HCT116 (cell line): ENCODE measurements around the gene DNAJB13. TPM values are rescaled to one million over a fixed set of nuclear protein-coding genes. Genes with fewer than 3 reads are reported as not detected.

Experiments
- ATAC-seq: fragments of 200-7000 bp; cut with Tn5 transposase; 2 replicates; pipeline ENCODE4 v1.9.1; 2020; ENCODE audit warnings: mild to moderate bottlenecking, moderate library complexity
- BruUV-seq: library from RNA; stranded (reverse); fragments of 400-500 nt; replicated peaks from 2 replicates; lab custom pipeline; 2021; lab: Mats Ljungman, UMichigan
- CTCF ChIA-PET: fragments of 300-600 bp; sonication (Branson Sonifier 250); formaldehyde crosslinking; loops from one replicate; lab custom pipeline; 2021; ENCODE audit warnings: antibody characterized with exemption; lab: Charles Lee
- POLR2A ChIA-PET: fragments of 300-600, 350-600 bp; sonication (Branson Sonifier 250); formaldehyde crosslinking; loops from one replicate; lab custom pipeline; 2021; ENCODE audit warnings: antibody characterized with exemption; lab: Charles Lee
- RAD21 ChIA-PET, 2 experiments: fragments of 300-600 bp; sonication (Branson Sonifier 250); formaldehyde crosslinking; loops; one replicate each; lab custom pipeline; 2023; ENCODE audit warnings: low total read pairs in 2 of 2; ENCODE audit not compliant: uncharacterized antibody in 2 of 2, unreplicated experiment in 2 of 2, low non-redundant PET in 1 of 2; lab: Charles Lee
- DNase-seq: peaks from one replicate; pipeline ENCODE4 v3.0.0-alpha.2; 2010; ENCODE audit warnings: low read depth, low spot score
- H2AFZ ChIP-seq: fragments of 200-600 bp; shearing (Covaris generic), sonication (generic); 2 replicates; pipeline ENCODE4 v1.6.1; 2017; ENCODE audit warnings: low read depth, mixed run types, mixed read lengths, antibody characterized with exemption, low read length; ENCODE audit not compliant: poor library complexity, severe bottlenecking
- H3K27ac ChIP-seq: 2 replicates; pipeline ENCODE4 v1.5.1; 2012; ENCODE audit warnings: low read depth, low read length
- H3K27me3 ChIP-seq: fragments of 200-600 bp; sonication (generic); 2 replicates; pipeline ENCODE4 v1.6.1; 2016; ENCODE audit warnings: mixed run types, low read length, mixed read lengths; ENCODE audit not compliant: insufficient read depth
- H3K36me3 ChIP-seq, 2 experiments: fragments of 200-500 bp in 1 of 2; fragments of 200-600 bp in 1 of 2; sonication (Bioruptor generic) in 1 of 2; sonication (generic) in 1 of 2; 2 replicates each; pipeline versions ENCODE4 v1.5.1 to v1.6.1; 2014 to 2016; ENCODE audit warnings: low read length in 2 of 2, inconsistent platforms in 1 of 2, mixed read lengths in 1 of 2, mixed run types in 1 of 2; ENCODE audit not compliant: insufficient read depth in 2 of 2, control insufficient read depth in 1 of 2
- H3K4me1 ChIP-seq, 2 experiments: fragments of 200-600 bp in 1 of 2; sonication (generic) in 1 of 2; 2 replicates each; pipeline versions ENCODE4 v1.5.1 to v1.6.1; 2012 to 2017; ENCODE audit warnings: low read length in 2 of 2, inconsistent platforms in 1 of 2, mild to moderate bottlenecking in 1 of 2, mixed read lengths in 1 of 2, mixed run types in 1 of 2, moderate library complexity in 1 of 2; ENCODE audit not compliant: insufficient read depth in 2 of 2, control insufficient read depth in 1 of 2
- H3K4me2 ChIP-seq: fragments of 200-600 bp; sonication (generic); 2 replicates; pipeline ENCODE4 v1.6.1; 2017; ENCODE audit warnings: mixed run types, low read length, mixed read lengths
- H3K4me3 ChIP-seq, 2 experiments: fragments of 200-600 bp in 1 of 2; sonication (generic) in 1 of 2; replicated peaks in 1 of 2; 2 replicates each; pipeline ENCODE4 v1.5.1; 2011 to 2016; ENCODE audit warnings: low read length in 2 of 2, control low read depth in 1 of 2, low read depth in 1 of 2, mild to moderate bottlenecking in 1 of 2, mixed read lengths in 1 of 2, mixed run types in 1 of 2
- H3K79me2 ChIP-seq: fragments of 200-600 bp; sonication (generic); 2 replicates; pipeline ENCODE4 v1.6.1; 2017; ENCODE audit warnings: mild to moderate bottlenecking, mixed run types, low read length, moderate library complexity, mixed read lengths; ENCODE audit not compliant: insufficient read depth
- H3K9ac ChIP-seq: fragments of 200-600 bp; sonication (generic); 2 replicates; pipeline ENCODE4 v1.6.1; 2016; ENCODE audit warnings: low read length, mixed read lengths
- H3K9me2 ChIP-seq: fragments of 200-600 bp; sonication (generic), shearing (Covaris generic); 2 replicates; pipeline ENCODE4 v1.6.1; 2017; ENCODE audit warnings: mixed run types, mild to moderate bottlenecking, moderate library complexity; ENCODE audit not compliant: insufficient read depth
- H3K9me3 ChIP-seq, 2 experiments: fragments of 200-500 bp in 1 of 2; fragments of 200-600 bp in 1 of 2; sonication (Bioruptor generic) in 1 of 2; sonication (generic) in 1 of 2; 2 replicates each; pipeline ENCODE4 v1.6.1; 2014 to 2017; ENCODE audit warnings: low read length in 2 of 2, mixed read lengths in 2 of 2, inconsistent platforms in 1 of 2, low read depth in 1 of 2, mild to moderate bottlenecking in 1 of 2, mixed run types in 1 of 2, moderate library complexity in 1 of 2; ENCODE audit not compliant: control insufficient read depth in 1 of 2, insufficient read depth in 1 of 2
- H4K20me1 ChIP-seq: fragments of 200-600 bp; sonication (generic), shearing (Covaris generic); 2 replicates; pipeline ENCODE4 v1.6.1; 2017; ENCODE audit warnings: mixed run types, mild to moderate bottlenecking, moderate library complexity; ENCODE audit not compliant: insufficient read depth
- CBX3 ChIP-seq: IDR thresholded peaks from 2 replicates; pipeline ENCODE4 v1.6.1; 2012; ENCODE audit warnings: low read depth
- EGR1 ChIP-seq: IDR thresholded peaks from 2 replicates; pipeline ENCODE4 v1.6.1; 2012; ENCODE audit warnings: low read depth
- EZH2 ChIP-seq: fragments of 200-600 bp; sonication (generic); IDR thresholded peaks from 2 replicates; pipeline ENCODE4 v1.6.1; 2017; ENCODE audit warnings: antibody characterized with exemption, mixed run types
- POLR2A ChIP-seq: IDR thresholded peaks from 2 replicates; pipeline ENCODE4 v1.7.0; 2011; ENCODE audit warnings: borderline replicate concordance; ENCODE audit not compliant: insufficient read depth, insufficient read length; ENCODE audit errors: extremely low read depth
- POLR2AphosphoS5 ChIP-seq: IDR thresholded peaks from 2 replicates; pipeline ENCODE4 v1.6.1; 2011; ENCODE audit warnings: mild to moderate bottlenecking, low read depth, low read length, moderate library complexity
- SIN3A ChIP-seq: IDR thresholded peaks from 2 replicates; pipeline ENCODE4 v1.6.1; 2012; ENCODE audit warnings: low read depth
- SP1 ChIP-seq: IDR thresholded peaks from 2 replicates; pipeline ENCODE4 v1.6.1; 2012; ENCODE audit warnings: low read depth
- SRF ChIP-seq: IDR thresholded peaks from 2 replicates; pipeline ENCODE4 v1.6.1; 2012; ENCODE audit warnings: low read depth
- TCF7L2 ChIP-seq: IDR thresholded peaks from 2 replicates; pipeline ENCODE4 v1.7.0; 2011; ENCODE audit warnings: borderline replicate concordance, inconsistent platforms; ENCODE audit not compliant: insufficient read depth, insufficient read length; ENCODE audit errors: extremely low read depth
- ZFX ChIP-seq: fragments of 450-650 bp; IDR thresholded peaks from 2 replicates; pipeline ENCODE4 v1.6.1; 2017
- ZNF274 ChIP-seq: fragments of 200-500 bp; sonication (Bioruptor generic); IDR thresholded peaks from 2 replicates; pipeline ENCODE4 v1.6.1; 2014; ENCODE audit warnings: mild to moderate bottlenecking, low read depth, low read length, inconsistent platforms
- intact Hi-C: fragments of 100-400 bp; cut with micrococcal nuclease; formaldehyde crosslinking; loops from 2 replicates; pipeline ENCODE4 v1.10.0; 2022
- total RNA-seq: library from RNA; stranded (reverse); gene quantifications from one replicate; pipeline ENCODE4 v1.2.1, GENCODE V29; 2021; ENCODE audit not compliant: unreplicated experiment
- TF ChIP-seq, protein P1 (sequence below): IDR thresholded peaks from 2 replicates; pipeline ENCODE4 v1.6.1; 2012
- TF ChIP-seq, protein P2 (sequence below): IDR thresholded peaks from 2 replicates; pipeline ENCODE4 v1.6.1; 2012; ENCODE audit warnings: low read depth

Gene DNAJB13
- total RNA-seq, 1 experiment from 2014 or later, result 0.22 TPM

DNA sequence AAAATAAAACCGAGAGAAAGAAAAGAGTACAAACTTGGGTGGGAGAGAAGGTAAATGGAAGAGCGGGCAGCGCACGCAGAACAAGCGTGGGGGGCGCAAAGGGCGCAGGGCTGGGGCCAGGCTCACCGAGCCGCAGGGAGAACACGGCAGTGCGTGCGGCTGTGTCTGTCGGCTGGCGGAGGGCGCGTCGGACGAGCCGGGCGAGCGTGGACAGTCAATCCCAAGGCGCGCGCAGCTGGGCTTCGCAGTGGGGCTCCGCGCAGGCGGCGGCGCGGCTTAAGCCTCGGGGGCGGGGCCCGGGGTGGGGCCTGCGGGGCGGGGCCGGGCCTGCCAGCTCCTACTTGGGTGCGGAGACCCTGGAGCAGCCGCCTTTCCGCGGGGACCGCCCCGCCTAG, 31.8 kb downstream of the DNAJB13 start, which contains the start of gene UCP2:
Gene UCP2 (minus strand): TSS at position 249 of the 395 bp plus-strand sequence. CDS start 4,465 bp downstream, outside the sequence.
- Histone ChIP-seq H3K4me3 (peak within 1 kb of the TSS; percentile 57 to 66), H3K9me3 (no peaks in the 10 kb centered on the region), H3K27ac (peak within 1 kb of the TSS; percentile 85), H3K27me3 (no peaks in the 10 kb centered on the region), H3K79me2 (0 out of 2 replicates have a peak, but pooled peaks cover 3% of the 10 kb centered on the region), H3K36me3 (no peaks in the 10 kb centered on the region), H3K4me2 (peak within 1 kb of the TSS; percentile 91), H3K9me2 (no peaks in the 10 kb centered on the region), H3K9ac (peak within 1 kb of the TSS; percentile 66), H2AFZ (peak within 1 kb of the TSS; percentile 56), H3K4me1 (peaks cover 16 to 37% of the 10 kb centered on the region in 2 experiments), H4K20me1 (no peaks in the 10 kb centered on the region)
- ATAC-seq (peak; percentile 86), DNase-seq (no peak)
- no TSS peak for BruUV-seq
- ChIA-PET RAD21 (interaction anchor here (0.6 to 0.7 kb wide), 2 partner anchors 188 kb away, joined by 5 to 6 read pairs; partner anchors contain the start of gene C2CD3 (in 2 of the 2)), POLR2A (interaction anchor here (0.6 to 1.1 kb wide), 2 partner anchors 10 to 17 kb away, joined by 3 to 4 read pairs; no protein-coding TSS in a partner anchor), CTCF (no interaction called here)
- intact Hi-C loops, result loop anchor here (5.0 kb wide), 1 partner anchor 190 kb away; the partner anchor contains the start of genes C2CD3 and PPME1
- TF ChIP-seq EZH2, result no peak
- TF ChIP-seq CBX3, result 0 out of 2 replicates have a peak, but pooled peaks have one; percentile 72
- TF ChIP-seq POLR2A, result no peak
- peak; percentile 66; the same call in 1 of the 2 replicates for TF ChIP-seq POLR2AphosphoS5
- TF ChIP-seq ZFX, result no peak
- TF ChIP-seq SIN3A, result no peak
- TF ChIP-seq SRF, result no peak

DNA sequence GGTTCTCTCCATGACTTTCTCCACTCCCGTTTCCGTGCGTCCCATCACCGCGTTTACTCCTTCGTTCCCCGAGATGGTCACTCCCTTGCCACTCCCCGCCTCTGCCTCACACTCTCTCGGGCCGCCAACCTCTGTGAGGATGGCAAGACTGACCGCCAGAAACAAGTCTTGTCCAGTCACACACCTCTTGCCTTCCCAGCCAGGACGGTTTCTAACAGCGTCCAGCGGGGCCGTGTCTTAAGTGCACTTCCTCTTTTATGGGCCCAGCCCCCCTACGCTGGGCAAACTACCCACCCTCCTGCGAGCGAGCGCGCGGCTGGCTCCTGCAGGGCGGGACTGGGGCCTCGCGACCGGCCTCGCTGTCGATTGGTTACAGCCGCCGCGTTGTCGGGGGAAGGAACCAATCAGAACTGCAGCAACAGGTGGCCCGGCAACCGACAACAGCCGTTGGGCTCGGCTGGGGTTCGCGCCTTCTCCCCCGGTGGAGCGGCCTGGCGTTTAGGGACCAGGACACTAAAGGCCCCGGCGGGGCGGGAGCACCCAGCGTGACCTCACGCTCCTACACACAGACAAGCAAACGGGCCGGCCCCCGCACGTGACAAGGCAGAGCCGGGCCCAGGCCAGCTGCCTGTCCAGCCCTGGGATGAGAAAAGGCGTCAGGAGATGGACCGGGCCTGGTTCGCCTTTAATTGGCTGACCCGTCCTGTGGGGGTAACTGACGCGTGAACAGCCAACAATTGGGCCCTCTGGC, 32.3 kb downstream of the DNAJB13 start:
- peak; percentile 83 for DNase-seq
- Histone ChIP-seq H4K20me1 (no peaks in the 10 kb centered on the region), H3K9ac (peak overlapping the region; percentile 66), H3K27me3 (no peaks in the 10 kb centered on the region), H3K4me1 (peaks cover 16 to 37% of the 10 kb centered on the region in 2 experiments), H2AFZ (peak overlapping the region; percentile 56), H3K79me2 (0 out of 2 replicates have a peak, but pooled peaks cover 3% of the 10 kb centered on the region), H3K27ac (peak overlapping the region; percentile 85), H3K36me3 (no peaks in the 10 kb centered on the region), H3K9me3 (no peaks in the 10 kb centered on the region), H3K9me2 (no peaks in the 10 kb centered on the region), H3K4me2 (peak overlapping the region; percentile 91), H3K4me3 (peak overlapping the region; percentile 57 to 66)
- ChIA-PET POLR2A (interaction anchor here (1.1 kb wide), 1 partner anchor 10 kb away, joined by 3 read pairs; no protein-coding TSS in a partner anchor), CTCF (no interaction called here), RAD21 (interaction anchor here (0.6 to 0.7 kb wide), 2 partner anchors 187 kb away, joined by 5 to 6 read pairs; partner anchors contain the start of gene C2CD3 (in 2 of the 2))
- intact Hi-C loops, result loop anchor here (5.0 kb wide), 1 partner anchor 189 kb away; the partner anchor contains the start of genes C2CD3 and PPME1
- peak; percentile 90 for ATAC-seq
- BruUV-seq, result no TSS peak
- TF ChIP-seq SRF (no peak), EGR1 (no peak), TCF7L2 (no peak), SIN3A (peak; percentile 48; the same call in 1 of the 2 replicates), ZNF274 (no peak), SP1 (peak; percentile 73)
- TF ChIP-seq, protein P1, sequence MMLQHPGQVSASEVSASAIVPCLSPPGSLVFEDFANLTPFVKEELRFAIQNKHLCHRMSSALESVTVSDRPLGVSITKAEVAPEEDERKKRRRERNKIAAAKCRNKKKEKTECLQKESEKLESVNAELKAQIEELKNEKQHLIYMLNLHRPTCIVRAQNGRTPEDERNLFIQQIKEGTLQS, result no peak
- TF ChIP-seq, protein P2, sequence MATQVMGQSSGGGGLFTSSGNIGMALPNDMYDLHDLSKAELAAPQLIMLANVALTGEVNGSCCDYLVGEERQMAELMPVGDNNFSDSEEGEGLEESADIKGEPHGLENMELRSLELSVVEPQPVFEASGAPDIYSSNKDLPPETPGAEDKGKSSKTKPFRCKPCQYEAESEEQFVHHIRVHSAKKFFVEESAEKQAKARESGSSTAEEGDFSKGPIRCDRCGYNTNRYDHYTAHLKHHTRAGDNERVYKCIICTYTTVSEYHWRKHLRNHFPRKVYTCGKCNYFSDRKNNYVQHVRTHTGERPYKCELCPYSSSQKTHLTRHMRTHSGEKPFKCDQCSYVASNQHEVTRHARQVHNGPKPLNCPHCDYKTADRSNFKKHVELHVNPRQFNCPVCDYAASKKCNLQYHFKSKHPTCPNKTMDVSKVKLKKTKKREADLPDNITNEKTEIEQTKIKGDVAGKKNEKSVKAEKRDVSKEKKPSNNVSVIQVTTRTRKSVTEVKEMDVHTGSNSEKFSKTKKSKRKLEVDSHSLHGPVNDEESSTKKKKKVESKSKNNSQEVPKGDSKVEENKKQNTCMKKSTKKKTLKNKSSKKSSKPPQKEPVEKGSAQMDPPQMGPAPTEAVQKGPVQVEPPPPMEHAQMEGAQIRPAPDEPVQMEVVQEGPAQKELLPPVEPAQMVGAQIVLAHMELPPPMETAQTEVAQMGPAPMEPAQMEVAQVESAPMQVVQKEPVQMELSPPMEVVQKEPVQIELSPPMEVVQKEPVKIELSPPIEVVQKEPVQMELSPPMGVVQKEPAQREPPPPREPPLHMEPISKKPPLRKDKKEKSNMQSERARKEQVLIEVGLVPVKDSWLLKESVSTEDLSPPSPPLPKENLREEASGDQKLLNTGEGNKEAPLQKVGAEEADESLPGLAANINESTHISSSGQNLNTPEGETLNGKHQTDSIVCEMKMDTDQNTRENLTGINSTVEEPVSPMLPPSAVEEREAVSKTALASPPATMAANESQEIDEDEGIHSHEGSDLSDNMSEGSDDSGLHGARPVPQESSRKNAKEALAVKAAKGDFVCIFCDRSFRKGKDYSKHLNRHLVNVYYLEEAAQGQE, result no peak
